Stimulated activated CD8-positive, alpha-beta memory T cell treated with anti-CD3 and anti-CD28 coated beads, Interleukin-15, amount 100 ng/mL, for 4 hours (primary cell): ENCODE results near the gene CAPN13.

Experiments used
- DNase-seq, 2 donors: peaks; one replicate each; pipeline ENCODE4 v3.0.0-alpha.2; 2020; ENCODE audit warnings: low read depth in 2 of 2

The CAPN13 gene

GRCh38 chr2:30807249-30807648 lies at the start of gene CAPN13:
CAPN13 (minus strand) TSS chr2:30807446; CDS start chr2:30787325, 20,121 bp downstream.
- DNase-seq: no peak

- no peak for DNase-seq
Observed at GRCh38 chr2:30847841-30848240, 40.6 kb upstream of the CAPN13 start.

GRCh38 chr2:30847329-30847728 lies 40.1 kb upstream of the CAPN13 start:
- no peak for DNase-seq

DNA sequence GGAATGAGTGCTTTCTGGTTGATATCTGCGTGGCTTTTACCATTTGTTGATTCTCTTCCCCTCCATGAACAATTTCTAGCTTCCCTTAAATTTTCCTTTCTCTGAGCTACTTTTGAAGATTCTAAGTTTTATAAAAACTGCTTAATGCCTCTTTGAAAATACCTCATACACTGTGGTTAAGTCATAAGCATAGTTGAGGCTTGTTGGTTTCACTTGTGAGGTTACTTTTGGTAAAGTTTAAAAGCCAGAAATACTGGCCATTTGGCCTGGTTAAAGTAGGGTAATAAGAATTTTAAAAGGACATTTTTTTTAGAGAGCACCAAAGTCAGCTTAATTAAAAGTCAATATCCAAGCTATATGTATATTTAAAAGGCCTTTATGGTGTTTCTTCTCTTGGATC lies 21.3 kb upstream of the CAPN13 start:
- no peak for DNase-seq

- no peak for DNase-seq
Observed at GRCh38 chr2:30826916-30827315, 19.7 kb upstream of the CAPN13 start.

DNA sequence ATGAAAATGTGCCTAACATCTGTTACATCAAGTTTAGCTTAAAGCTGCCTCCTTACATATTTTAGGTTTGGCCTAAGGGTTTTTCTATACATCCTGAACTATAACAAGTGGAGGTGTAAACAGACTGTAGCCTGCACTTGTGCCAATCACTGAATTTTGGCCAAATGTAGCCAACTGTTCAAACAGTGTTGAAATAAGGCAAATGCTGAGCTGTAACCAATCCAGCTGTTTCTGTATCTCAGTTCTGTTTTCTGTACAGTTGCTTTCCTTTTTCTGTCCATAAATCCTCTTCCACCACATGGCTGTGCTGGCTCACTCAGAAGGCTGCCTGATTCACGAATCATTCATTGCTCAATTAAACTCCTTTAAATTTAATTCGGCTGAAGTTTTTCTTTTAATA lies 19.2 kb upstream of the CAPN13 start:
- no peak for DNase-seq

DNA sequence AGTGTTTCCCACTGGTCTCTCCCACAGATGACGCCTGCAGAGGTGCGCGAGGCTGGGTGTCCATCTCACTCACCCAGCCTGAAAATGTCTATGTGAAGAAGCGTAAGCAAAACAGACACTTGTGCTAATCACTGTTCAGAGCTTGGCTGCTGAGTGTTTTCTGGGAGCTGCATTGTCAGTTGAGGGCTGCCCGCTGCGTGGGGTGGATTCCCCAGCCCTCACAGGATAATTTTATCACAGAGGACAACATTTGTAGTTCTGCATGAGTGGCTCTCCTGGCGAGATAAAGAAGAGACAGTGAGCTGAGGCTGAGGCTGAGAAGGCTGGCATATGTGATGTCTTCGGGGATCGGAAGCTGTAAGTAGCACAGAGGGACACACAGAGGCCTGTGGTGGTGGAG lies 16.2 kb upstream of the CAPN13 start:
- no peak for DNase-seq

DNA sequence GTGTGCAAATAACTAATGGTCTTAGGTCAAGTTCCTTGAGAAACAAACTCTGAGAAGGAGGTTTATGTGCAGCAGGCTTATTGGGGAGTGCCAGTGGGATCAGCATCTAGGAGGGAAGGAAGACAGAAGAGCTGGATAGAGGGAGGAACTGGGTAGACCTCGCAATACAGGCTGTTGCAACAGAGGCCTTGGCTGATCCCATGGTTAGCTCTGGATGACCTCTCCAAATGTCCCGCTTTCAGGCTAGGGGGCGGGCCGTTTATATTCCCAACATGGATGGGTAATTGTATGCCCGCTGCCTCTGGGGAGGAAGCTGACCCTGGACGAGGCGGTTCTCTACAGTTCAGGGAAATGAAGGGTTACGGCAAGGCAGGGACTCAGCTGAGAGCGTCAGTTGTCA lies 14.7 kb upstream of the CAPN13 start:
- DNase-seq: no peak

DNA sequence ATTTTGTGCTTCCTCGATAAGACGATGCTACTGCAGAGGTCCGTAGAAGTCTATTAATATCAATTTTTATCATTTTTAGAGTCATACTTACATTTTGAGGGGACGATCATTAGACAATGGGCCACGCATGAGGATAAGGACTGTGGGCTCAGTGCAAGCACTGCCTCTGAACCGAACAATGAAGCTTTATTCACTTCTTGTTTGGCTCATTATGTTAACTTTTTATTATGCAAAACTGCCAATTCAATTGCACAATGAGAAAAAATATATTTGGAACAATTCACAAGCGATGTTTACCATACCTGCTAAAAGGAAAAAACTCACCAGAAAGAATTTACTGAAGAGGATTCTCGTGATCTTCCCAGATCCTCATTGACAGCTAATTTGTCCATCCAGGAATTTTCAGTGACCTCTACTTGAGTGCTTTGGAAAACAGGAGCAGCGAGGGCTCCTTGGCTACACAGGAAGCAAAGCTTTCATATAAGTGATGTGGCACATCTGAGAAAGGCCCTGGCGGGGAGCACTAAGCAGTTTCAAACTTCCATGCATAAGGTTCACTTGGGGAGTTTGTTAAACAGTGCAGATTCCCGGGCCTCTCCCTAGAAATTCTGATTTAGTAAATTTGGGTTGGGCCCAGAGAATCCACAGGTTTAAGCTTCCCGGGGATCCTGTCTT lies 13.3 kb upstream of the CAPN13 start:
- no peak for DNase-seq

DNA sequence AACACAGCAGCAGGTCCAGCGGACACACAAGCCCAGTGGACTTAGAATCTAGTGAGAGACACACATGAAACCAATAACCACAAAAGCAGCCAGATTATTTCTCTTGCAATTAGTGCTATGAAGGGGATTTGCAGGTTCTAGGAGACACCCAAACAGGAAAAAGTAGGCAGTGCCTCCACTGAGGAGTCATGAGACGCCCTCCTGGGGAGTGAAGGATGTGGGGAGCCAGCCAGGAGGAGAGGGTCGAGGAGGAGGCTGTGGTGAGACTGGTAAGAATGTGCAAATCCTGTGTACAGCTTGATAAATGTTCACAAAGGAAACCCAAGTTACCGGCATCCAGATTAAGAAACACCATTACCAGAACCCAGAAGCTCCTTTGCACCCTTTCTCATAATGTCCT lies 2.7 kb upstream of the CAPN13 start:
- no peak for DNase-seq

GRCh38 chr2:30808695-30809094 lies 1.4 kb upstream of the CAPN13 start:
- DNase-seq: no peak

- DNase-seq: no peak
Observed at GRCh38 chr2:30803281-30803680, 4.0 kb downstream of the CAPN13 start.

DNA sequence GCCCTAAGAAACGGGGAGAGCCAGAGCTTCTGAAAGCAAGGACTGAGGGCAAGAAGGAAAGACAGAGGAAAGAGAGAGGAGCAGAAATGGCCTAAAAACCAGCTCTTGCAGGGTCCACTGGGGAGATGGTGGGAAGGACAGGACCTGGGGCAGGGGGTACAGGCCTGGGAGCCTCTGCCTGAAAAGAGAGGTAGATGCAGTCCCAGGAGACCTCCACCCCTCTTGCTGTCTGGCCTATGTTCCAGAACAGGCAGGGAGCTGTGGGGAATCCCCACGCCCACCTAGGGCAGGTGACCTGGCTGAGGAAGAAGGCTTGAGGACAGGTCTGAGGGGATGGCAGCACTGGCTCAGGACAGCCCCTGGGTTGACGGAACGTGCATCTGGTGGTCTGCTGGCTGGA lies 4.6 kb downstream of the CAPN13 start:
- DNase-seq: no peak

- DNase-seq: no peak
Observed at GRCh38 chr2:30801821-30802455, 5.3 kb downstream of the CAPN13 start.

GRCh38 chr2:30800159-30800558 lies 7.1 kb downstream of the CAPN13 start:
- DNase-seq: no peak

DNA sequence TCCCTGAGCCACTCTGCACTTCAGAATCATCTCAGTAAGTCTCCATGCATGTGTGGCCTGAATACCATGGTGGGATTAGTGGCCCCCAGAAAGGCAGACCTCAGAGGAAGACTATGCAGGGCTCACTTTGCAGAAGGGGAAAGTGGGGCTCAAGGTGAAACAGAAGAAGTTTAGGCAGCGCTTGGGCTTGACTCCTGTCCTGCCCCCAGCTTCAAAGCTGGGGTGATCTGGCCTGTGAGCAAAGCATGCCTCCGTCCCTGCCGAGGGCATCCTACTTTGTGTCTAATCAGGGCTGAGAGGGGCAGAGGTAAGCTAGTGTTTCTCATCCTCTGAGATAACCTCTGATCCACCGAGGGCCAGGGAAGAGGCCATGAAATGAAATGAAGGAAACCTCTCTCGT lies 7.9 kb downstream of the CAPN13 start:
- DNase-seq: no peak

DNA sequence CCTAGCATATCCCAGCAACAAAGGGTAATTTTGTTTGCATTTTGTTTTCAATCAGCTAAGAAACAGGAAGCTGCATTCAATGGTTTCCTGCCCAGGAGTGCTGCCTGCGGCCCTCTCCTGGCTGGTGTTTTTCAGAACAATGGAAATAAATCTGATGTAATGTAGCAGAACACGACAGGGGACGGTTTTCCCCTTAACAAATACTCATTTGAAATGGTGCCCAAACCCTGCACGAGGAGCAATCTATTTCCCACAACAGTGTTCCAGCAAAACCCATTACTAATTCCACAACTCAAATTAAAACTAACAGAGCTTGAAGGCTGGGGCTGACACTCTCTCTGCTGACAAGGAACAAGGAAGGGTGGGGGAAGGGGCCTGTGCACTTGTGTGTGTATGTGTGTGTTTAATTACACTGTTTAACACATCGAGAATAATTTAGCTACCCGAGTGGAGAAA lies 8.7 kb downstream of the CAPN13 start:
- DNase-seq: no peak

GRCh38 chr2:30797381-30798015 lies 9.7 kb downstream of the CAPN13 start:
- DNase-seq: no peak

DNA sequence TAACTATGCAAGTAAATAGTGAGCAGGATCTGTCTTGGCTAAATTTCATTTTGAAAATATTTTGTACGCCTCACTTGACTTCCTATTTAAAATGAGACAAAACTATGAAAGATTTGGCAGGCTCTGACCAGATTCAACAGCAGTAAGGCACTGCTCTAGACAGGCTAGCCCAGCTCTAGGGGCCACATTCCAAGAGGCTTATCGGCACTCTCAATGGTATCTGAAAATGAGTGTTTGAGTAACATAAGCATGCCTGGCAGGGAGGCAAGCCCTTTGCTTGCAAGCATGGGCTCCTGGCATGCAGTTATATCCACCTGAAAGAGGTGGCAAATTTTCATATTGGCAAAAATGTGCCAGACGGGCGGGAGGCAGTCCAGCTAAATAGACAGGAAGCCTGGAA lies 10.5 kb downstream of the CAPN13 start:
- no peak for DNase-seq

DNA sequence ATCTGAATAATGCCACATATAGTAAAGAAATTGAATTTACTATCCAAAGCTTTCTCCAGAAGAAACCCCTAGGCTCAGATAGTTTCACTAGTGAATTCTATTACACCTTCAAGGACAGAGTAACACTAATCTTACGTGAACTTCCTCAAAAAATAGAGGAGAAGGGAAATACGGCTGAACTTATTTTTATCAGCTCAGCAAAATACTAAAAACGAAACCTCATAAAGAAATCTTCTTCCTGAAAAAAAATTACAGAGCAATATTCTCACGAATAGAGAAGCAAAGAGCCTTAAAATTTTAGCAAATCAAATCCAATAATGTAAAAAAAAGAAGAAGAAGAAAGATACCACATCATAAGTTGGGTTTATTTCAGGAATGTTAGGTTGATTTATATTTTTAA lies 14.7 kb downstream of the CAPN13 start:
- no peak for DNase-seq

DNA sequence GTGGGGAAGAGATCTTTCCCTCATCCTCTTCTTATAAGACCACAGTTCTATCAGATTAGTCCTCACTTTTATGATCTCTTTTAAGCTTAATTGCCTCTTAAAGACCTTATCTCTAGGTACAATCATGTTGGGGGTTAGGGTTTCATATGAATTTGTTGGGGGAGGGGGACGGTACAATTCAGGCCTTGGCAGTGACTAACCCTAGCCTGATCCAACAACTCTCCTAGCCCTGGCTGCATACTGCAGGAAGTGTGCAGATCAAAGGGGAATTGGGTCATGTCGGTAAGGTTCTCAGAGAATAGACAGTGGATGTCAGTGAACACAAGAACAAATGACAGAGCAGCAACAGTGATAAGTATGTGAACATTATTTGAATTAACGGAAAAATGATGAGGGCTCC lies 16.4 kb downstream of the CAPN13 start:
- no peak for DNase-seq

DNA sequence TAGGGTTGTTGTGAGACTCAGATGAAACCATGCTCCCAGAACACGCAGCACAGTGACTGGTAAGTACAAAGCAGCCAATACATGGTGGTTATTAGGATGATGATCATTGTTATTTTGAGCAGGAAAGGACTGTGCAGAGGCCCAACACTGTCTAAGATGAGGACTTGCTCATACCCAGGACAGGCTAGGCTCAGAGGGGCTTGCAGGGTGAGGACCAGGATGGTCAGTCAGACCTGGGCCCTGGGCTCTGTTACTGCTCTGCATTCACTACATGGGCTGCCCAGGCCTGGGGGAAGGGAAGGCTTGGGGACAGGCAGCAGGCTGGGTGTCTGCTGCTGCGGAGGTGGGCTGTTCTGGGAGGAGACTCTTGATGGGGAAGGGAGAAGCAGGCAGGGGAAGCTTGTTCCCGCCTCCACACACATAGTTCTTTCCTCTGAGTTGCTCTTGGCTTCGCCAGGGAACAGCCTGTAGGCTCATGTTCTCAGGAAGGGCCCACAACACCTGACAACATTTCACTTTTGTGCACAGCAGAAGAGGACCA lies 17.5 kb downstream of the CAPN13 start:
- no peak for DNase-seq
